ENCODE data around the gene TBX20.
A peak's percentile ranks its signal among the peaks of the same experiment; 100 is the strongest.

Gene TBX20, protein sequence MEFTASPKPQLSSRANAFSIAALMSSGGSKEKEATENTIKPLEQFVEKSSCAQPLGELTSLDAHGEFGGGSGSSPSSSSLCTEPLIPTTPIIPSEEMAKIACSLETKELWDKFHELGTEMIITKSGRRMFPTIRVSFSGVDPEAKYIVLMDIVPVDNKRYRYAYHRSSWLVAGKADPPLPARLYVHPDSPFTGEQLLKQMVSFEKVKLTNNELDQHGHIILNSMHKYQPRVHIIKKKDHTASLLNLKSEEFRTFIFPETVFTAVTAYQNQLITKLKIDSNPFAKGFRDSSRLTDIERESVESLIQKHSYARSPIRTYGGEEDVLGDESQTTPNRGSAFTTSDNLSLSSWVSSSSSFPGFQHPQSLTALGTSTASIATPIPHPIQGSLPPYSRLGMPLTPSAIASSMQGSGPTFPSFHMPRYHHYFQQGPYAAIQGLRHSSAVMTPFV

DNA sequence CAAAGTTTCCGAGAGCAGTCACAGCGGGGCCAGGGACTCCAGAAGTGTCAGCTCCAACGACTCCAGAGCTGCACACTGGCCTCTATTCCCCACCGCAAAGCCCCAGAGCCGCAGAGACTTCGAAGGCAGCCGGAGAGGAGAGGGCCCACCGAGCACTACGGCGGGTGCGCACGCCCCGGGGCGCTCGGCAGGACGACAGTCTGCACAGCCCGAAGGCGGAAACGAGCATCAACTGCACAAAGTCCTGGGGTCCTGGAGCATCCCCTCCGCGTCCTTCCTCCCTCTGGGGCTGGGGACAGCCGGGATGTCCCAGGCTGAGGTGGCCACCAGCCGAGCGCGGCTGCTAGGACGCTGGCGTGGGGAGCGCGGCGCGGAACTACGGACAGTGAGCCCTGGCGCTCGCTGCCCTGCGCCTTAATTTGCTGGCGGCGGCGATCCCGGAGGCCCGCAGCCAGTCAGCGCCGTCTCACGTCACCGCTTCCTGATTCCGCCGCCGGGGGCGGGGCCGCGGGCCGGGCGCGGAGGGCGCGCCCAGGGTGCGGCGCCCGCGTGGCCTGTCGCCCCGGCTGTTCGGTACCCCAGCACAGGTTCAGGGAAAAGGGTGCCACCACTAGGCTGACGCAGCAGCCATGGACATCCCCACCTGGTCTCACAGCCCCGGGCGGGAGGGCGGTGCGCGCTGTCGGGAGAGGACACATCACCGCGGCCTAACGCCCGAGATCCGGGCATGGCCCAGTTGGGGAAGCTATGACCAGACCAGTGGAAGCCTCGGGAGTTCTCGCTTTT lies at the start of gene TBX20:
Gene TBX20, minus strand, starts transcription at position 391 of the 786 bp plus-strand sequence. CDS start 480 bp downstream, outside the sequence.
- DNase-seq = peak in 1 of 2 experiments; percentile 35

DNA sequence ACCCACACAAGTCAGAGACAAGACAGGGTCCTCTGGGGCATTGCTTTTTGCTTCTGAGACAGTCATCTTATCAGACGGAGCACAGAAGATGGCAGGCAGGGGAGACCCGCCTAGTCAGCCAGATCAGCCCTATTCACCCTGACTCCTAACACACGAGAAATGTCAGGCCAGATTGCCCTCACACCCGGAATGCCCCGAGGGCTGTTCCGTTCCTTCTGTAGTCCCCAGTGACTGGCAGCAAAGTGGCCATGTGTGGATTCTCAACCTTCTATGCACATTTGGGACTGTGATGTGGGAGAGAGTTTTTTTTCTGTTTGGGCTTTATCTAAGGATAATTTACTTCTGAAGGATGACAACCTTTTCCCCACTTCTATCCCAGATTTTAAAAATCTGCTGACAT lies 35.5 kb upstream of the TBX20 start:
- DNase-seq = no peak

DNA sequence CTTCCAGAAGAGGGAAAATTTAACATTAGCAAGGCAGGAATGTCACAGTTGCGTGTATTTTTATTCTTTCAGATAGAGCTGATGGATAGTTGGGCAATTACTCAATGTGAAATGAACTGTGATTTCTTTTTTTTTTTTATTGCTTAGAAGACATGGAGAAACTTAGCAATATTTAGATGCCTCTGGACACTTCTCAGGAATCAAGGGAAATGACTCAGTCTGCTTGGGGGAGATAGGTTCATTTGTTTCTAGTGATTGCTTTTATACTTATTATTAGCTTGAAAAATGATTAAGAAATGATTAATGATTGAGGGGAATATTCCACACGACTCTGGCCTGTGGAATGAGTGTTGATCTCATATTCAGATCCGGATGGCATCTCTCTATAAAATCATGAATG lies 33.1 kb upstream of the TBX20 start:
- DNase-seq = no peak

DNA sequence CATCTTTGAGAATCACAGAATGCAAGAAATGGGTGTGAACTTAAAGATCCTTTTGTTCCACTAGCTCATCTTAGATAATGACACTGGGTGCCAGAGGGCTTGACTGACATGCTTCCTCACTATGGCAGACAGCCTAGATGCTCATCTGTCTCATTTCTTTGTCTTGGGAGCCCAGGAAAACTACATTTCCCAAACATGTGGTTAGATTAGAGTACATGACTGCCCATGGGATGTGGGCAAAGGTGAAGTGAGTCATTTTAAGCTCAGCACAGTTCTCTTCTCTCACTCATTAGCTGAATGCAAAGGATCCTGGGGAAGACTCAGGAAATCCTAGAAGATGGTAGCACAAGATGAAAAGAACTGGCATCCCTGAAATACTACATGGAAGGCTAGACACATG lies 32.5 kb upstream of the TBX20 start:
- DNase-seq = no peak

DNA sequence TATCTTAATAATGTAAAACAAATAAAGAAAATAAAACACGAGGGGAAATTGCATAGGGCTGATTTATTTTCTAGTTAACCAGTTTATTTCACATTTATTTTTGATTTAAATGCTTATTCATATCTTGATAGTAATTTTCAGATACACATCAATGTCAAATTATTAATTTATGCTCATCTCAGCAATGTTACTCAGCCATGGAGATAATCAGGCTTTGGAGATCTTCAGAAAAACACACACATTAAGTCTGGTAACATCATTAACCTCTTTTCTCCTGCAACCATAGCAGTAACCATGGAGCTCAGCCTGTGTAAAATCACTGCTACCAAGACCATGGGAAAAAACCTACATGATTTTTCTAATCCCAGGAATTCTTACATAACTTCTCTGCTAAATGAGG lies 31.9 kb upstream of the TBX20 start:
- no peak for DNase-seq

DNA sequence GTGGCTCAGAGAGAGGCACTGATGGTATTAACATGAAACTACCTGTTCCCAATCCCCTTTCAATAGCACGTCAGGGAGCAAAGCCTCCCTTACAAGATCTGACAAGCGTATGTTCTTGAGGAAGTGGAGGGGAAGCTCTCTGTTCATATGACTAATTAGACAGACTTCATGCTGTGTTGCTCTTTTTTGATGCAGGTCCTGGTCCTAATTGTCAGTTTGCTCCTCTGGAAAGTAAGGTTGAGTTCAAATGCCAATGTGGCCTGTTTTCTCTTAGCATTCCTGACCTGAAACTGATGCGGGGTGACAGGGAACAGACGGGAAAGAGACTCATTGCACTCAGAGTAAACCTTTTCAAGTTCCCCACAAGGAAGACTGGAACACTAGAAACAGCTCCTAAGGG lies 27.0 kb upstream of the TBX20 start:
- no peak for DNase-seq

DNA sequence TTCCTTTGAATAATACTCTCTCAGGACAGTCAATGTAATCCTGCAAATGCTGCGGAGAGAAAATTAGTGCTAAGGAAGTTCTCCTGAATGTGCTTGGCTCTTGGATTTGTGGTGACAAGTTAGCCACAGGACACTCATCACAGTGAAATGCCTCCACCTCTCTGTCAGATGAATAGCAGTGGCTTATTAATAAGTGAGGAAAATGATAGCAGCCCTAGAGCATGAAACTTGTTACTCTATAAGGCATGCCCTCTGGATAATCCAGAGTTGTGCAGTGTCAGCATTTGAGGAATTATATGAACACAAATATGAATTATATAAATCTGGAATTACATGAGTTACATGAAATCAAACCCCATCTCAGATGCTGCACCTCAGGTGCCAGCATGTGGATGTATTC lies 23.5 kb upstream of the TBX20 start:
- DNase-seq = no peak

DNA sequence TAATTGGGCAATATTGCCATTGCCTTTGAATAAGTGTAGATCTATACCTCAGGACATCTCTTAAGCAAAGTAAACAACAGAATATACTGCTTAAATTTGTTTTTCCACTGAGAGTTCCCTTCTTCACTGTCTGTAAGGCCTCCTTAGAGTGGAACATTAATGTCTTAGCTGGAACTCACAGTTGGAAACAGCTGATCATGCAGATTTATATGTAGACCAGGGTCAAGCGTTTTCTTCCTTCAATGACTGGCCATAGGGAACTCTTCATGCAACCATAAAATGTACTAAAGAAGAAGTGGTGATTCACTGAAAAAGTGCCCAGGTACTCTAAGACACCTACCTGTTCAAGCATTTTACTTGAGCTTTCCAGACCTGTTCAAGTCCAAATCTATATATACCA lies 18.3 kb upstream of the TBX20 start:
- no peak for DNase-seq

DNA sequence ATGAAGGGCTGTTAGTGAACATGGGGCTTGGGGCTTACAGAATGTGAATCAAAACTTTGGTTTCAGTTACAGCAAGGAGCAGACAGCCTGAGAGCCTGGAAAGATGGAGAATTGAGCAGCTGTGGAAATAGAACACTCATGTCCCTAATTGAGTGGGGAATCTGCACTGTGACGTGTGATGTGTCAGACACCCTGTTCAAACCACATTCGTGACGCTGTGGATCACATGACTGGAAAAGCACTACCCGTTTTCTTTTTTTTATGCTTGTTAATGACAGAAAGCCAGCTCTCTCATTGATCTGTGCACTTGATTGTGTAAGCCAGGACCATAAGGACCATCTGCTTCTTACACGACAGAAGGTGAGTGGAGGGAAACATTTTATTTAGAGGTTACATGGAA lies 15.1 kb upstream of the TBX20 start:
- DNase-seq = no peak

DNA sequence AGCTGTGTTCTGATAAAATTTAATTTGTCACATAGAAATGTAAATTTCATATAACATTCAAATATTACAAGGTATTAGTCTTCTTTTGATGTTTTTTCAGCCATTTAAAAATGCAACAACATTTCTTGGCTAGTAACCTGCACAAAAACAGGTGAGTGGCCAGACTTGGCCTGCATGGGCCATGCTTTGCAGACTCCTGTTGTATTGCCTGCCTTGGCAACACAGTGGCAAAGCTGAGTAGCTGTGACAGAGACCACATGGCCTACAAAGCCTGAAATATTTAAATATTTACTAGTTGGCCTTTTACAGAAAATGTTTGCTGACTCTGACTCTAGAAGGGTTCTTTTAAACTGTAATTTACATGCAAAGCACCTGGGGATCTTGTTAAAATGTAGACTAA lies 13.5 kb upstream of the TBX20 start:
- no peak for DNase-seq

DNA sequence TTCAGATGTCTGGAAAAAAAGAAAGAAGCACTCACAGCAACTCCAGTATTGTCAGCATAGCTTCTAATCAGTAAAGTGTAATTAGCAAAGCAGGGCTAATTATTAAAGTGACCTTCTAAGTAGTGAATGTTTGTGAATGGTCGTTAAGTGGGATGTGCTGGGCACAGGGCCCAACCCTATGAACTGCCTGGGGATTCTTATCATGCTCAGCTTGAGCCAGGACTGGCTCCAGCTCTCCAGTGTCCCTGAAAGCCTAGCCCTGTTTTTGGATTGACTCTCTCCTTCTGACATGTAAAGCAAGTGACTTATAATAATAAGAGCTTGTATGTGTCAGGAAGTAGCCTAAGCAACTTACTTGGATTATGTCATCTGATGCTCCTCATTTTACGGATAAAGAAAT lies 9.5 kb upstream of the TBX20 start:
- DNase-seq = no peak

DNA sequence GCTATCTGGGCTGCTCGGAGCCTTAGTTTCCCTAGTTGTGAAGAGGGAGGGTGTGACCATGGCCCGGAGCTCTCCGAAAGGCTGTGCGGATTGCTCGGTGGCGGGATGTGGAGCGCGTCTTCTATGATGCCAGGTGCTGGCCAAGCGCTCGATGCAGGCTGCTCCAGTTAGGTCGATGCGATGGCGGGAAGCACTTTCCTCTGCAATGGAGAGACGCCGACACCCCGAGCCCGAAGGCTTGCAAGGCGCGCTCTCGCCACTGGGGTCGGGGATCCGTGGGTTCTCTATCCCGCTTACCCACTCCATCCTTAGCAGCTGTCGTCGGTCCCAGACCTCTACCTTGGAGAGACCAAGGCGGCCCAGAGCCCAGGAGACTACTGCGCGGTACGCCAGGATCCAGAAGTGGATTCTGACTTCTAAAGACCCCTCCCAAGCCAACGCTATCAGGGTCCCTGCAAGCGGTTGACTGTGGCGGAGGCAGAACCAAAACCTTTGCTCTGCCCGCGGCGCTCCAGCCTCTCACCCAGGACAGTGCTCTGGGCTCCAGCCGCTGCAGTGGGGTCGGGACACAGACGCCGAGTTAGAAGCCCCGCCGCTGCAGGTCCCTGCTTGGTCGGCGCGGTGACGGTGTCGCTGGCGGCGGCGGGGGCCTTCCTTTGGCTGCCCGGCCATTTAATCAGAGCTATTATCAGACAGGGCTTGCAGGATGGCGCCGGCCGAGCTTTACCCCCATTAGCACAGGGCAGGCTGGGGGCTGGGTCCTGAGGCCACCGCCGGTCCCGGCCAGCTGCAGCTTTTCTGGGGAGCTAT lies 7.8 kb upstream of the TBX20 start:
- no peak for DNase-seq

DNA sequence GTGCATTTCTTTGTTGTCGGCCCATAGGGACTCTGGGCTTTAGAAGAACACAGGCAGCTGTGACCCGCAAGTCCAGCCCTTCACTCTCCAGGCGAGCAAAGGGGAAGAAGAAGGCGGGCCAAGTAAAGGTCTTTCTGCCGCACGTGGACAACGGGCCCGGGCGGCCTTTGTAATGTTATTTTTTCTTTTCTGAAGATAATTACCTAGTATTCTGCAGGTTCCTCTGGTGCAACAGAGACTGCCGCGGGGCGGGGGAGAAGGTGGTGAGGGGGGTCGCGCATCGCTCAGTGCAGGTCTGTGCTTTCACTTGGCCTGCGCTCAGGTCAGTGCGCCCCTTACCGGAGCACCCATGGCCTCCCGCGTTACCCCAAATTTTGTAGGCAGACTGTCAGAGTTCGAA lies 7.1 kb upstream of the TBX20 start:
- DNase-seq = no peak

DNA sequence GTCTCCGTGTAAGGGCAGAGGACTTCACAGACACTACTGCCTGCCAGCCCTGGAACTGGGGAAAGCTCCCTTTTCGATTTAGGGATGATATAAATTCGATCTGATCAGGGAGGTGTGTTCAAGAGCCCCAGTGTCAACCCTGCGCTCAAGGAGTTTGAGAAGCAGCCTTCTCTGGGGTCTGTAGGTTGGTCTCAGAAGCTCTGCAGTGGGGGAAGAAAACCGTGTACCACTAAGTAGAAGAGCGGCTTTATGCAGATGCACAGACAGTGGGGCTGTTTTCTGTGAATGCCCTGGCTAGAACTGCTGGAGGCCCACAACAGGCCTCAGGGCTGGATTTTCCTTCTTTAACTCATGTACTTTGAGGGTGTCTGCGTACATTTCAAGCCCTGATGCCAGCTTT lies 6.3 kb upstream of the TBX20 start:
- no peak for DNase-seq

DNA sequence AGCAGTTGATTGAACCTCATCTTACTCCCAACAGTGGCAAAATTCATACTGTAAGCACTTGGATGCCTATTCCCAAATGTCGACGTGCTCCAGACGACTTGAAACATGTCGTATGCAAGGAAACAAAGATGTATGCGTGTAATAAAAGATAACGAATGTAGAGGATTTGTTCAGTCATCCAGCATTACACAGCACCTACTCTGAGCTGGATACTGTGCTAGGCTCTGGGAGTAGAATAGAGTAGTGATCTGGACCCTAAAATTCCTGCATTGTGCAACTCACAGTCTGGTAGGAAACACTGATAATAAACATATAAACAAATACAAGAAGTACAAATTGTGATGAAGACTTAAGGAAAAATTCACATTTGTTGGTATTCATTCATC lies 5.6 kb upstream of the TBX20 start:
- no peak for DNase-seq

DNA sequence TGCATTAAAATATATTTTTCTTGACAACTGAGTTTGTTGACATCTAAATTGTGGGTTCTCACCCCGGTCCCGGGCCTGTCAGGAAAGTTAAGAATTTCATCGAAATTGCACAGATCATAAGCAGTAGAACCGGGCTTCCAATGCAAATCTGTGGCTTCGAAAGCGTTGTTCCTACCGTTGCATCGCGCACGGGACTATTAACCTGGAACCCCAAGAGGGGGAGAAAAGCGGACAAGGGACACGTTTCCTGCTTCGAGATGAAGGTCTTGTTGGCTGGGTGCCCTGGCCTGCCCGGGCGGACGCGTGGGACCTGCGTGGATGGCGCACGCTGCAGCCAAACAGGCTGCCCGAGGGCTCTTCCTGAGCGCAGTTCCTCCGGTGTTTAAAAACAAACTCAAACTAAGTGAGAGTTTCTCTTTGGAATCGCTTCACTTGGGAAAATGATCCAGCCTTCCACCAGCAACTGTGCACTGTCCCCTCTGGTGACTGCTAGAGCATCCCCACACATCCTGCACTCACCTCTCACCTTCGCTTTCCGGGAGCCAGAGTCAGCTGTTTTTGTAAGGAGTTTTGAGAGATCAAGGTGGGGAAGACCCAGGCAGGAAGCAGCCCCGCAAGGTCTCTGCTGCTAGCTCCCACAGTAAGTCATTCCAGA lies 5.1 kb upstream of the TBX20 start:
- no peak for DNase-seq

DNA sequence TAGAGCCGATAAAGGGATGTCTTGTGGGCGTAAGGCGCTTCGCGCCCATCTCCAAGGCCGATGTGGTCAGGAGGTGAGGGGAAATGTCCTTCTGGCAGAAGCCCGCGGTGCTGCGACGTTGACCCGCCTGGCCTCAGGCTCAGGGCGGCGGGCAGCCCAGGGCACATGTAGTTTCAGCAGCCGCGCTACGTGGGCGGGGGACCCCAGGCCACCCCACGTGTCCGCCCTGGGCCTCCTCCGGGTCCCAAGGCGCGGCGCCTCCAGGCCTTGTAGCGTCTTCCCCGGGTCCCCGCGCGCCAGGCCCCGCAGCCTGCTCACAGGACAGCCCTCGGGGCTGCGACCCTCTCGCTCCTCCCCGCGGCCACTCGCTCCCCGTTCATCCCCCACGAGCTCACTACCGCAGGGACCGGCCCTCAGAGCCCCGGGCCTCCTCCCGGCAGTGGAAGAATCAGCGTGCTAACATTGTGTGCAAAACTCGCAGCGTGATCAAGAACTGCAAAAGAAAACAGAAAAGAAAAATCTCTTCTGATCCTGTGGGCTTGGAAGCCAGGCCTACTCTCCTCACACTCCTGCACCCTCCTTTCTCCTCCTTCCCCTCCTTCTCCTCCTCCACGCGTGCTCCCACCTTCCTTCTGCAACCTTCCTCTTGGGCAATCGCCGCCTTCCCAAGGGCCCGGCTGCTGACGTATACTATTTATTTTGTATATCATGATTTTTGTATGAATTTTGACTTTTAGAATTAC lies 4.4 kb upstream of the TBX20 start:
- no peak for DNase-seq

DNA sequence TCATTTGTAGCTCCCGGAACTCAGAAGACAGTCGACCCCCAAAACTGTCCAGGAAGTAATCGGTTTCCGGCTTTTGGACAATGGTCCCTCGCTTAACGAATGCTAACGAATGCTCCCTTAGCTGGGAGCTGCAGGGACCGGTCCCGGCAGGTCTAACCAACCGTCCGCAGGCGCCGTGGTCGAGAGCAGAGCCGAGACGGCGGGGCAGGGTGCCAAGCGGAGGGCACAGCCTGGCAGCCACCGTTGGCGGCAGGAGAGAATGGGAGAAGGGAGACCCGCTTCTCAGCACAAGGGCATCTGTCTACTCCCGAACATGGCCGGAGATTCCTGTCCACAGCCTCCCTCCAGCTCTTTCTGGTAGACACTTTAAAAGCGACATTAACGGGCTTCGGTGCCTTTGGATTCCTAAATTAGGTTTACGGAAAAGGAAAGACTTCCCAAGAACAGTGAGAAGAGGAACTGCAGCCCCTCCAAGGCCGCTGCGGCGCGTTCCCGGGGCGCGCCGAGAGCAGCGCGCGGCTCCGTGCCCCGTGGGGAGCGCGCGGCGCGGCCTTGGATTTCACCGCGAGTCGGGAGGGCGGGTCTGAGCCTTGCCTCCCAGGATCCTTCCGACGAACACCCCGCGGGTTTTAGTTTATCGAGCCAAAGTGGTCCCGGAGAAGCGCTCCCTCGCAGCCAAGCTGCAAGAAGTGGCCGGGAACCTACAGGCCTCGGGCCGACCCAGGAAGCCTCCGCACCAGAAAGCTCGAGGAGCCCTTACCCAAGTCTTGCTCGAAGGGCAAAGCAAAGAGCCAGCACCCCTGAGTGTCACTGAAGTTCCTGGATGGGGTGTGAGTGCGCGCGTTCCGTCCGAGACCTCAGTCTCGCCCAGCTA lies 3.6 kb upstream of the TBX20 start:
- no peak for DNase-seq

DNA sequence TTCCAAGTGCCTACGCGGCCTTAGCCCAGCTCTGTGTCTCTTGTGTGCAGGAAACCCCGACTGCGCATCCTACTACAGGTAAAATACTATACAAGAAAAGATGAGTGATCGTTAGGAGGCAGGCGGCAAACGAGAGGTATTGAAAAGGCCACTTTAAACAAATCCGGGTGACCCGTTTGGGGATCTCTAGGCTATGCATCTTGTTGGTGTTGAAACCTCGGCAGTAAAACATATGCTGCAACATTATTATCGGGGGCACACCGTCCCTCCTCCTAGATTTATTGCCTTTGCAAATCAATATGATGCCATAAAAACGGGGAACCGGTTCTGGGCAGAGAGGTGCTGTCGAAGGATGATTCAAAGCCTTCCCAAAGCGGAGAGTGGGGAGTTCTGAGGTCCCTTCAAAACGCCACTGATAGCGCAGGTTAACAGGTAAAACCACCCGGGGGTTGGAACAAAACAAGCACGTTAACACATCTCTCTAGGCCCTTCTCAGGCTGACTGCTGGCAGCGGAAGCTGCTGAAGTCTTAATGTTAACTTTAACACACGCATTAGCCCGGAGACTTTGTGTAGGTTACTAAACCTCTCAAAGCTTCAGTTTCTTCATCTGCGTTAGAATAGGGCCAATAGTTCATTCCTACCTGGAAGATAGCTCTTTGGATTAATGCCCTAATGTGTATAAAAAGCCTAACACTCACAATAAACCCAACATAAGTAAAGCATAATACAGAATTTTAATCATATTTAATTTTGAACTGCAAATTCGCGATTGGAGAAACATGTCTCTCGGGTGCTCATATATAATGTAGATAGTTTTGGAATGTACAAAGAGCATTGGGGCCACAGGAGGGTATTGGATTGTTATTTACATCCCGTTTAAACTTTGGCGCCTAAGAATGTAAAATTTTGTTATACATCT lies 2.6 kb upstream of the TBX20 start:
- no peak for DNase-seq
